ENCODE data around the gene NAIF1.
"Not testable (repeated sequence)": the region's sequence is repeated elsewhere in the genome, so short reads cannot be mapped to it uniquely, and the experiment has no call there.

The NAIF1 gene

DNA sequence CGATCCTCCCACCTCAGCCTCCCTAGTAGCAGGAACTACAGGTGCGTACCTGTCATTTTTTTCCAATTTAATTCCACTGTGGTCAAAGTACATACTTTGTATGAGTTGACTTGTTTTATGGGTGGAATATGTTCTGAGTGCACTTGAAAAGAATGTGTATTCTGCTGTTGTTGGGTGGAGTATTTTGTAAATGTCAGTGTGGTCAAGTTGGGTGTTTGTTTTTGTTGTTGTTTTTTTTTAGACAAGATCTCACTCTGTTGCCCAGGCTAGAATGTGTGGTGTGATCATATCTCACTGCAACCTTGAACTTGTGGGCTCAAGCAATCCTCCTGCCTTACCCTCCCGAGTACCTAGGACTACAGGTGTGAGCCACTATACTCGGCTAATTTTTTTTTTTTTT lies 18.8 kb upstream of the NAIF1 start:
- DNase-seq (ENCODE audit: low read depth in 3 of 3) = no peak

DNA sequence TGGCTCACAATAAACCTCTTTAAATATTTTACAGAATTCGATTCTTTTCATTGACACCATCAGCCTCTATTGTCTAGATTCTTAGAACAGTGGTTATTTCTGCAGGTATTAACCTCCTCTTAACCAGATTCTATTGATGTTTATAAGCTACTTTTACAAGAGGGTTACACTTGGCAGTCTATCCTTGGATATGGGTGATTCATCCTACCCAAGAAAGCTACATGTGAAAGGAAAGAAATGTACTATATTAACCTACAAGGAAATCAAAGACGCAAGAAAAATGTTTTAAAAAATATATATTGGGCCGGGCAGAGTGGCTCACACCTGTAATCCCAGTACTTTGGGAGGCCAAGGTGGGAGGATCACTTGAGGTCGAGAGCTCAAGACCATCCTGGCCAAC lies 17.6 kb upstream of the NAIF1 start:
- DNase-seq (ENCODE audit: low read depth in 3 of 3) = no peak

GRCh38 chr9:128082151-128082550 lies 15.0 kb upstream of the NAIF1 start:
- no peak for DNase-seq (ENCODE audit: low read depth in 3 of 3)

- DNase-seq (ENCODE audit: low read depth in 3 of 3) = no peak
Measured at GRCh38 chr9:128081056-128081455, 13.9 kb upstream of the NAIF1 start.

- DNase-seq (ENCODE audit: low read depth in 3 of 3) = no peak
Measured at GRCh38 chr9:128080206-128080605, 13.1 kb upstream of the NAIF1 start.

DNA sequence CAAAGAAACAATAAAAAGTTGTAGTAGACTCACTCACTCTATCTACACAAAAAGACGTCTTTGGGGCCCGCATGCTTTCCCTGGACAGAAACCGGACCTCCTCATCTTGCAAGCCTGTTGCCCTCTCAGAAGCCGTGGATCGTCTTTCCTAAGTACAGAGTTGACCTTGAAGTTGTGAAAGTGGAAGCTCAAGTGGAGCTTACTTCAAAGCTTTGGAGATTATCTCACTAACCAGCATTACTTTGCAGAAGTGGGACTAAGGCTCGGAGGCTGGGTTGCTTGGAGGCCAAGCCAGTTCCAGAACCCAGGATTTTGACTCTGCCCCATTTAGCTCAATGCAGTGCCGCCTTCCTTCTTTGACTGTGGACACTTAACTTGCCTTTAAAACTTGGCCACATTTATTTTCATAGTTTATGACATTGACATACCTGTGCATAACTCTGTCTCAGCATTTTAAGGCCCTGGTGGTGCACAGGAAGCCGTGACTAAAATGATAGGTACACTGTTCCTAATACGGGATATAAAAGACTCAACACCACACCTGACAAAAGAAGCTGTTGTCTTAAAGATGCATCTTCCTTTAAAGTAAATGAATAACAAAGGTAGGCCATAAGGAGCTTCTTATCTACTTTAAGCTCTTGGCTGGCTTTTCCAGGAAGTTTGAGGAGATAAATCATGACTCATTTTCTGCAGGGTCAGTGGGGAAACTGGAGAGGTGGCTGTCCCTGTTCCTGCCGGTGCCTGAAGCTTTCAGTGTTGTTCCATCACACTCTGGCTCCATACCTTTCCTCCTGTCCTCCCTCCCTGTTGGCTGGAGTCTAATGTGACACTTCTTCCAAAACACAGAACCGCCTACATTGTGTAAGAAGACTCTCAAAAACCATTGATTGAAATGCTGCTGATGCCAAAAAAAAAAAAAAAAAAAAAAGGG lies 11.6 kb upstream of the NAIF1 start:
- no peak for DNase-seq (ENCODE audit: low read depth in 3 of 3)

DNA sequence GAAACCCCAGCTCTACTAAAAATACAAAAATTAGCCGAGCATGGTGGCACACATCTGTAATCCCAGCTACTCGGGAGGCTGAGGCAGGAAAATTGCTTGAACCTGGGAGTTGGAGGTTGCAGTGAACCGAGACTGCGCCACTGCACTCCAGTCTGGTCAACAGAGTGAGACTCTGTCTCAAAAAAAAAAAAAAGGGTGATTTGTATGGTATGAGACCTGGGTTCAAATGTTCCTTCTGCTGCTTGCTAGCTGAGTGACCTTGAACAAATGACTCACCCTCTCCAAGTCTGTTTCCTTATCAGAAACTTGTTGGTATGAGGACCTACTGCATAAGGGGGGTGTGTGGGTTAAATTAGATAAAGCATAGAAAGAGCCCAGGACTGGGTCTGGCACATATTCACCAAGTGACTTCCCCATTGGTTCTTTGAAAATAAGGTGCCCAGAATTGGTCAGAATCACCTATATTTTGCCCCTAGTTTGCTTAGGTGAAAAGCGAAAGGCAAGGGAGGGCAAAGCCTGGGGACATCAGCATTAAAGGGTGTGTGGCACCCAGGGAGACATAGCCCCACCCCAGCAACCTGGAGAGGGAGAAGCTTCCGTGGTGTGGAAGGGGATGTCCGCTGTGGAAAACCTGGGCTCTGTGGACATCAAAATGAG lies 10.9 kb upstream of the NAIF1 start:
- DNase-seq (ENCODE audit: low read depth in 3 of 3) = no peak

DNA sequence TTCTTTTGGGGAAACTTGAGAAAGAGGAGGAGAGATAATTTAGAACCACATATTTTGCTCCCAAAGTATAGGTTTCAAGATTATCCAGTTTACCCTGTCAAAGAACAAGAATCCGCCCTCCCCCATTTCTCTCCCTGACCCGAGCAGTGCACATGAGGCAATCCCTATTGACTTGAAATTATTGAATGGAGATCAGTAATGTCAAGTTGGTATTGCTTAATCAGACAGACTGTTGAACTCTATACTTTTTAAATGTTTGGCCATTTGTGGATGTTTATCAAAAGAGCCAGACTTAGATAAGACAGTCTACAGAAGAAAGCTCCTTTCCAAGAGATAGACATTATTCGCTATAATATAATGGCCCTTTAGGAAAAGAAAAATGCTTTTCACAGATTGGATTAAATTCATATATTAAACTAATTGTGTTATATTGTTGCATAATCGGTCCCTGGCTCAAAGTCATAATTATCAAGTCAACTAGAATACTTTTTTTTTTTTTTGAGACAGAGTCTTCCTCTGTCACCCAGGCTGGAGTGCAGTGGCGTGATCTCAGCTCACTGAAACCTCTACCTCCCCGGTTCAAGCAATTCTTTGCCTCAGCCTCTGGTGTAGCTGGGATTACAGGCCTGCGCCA lies 6.2 kb upstream of the NAIF1 start:
- no peak for DNase-seq (ENCODE audit: low read depth in 3 of 3)

DNA sequence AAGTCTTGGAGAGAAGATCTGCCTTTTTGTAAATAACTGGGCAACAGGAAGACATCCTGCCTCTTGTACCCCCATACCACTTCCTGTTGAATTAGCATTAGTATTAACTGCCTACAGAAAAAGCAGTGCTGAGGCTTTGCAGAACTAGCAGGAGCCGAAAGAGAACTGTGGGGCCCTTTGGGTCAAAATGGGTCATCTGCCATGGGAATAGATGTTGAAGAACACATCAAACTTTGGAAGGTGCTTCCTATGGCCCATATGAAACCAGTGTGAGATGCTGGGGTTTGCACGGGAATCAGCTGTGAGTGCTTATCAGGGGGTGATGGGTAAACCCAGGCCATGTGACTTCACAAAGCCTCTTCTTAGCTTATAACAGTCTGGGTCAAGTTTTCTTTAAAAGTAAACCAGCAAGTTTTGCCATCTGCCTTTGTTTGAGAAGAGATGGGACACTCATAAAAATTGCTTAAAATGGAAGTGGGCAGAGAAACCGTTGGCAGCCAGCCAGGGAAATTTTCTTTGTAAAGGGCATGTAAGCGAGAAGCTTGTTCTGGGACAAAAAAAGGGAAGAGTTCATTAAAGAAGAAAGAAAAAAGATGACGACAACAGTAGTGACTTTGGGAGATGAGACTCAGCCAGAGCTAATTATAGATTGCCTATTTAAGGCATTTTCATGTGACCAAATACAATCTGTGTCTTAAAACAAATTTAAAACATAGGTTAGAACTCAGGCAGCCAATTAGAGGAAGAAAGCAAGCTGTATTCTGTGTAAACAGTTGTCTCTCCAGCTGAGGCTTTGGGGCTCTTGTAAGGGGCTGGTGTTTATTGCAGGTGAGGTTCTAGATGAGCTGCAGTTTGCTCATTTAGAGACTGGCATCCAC lies 5.3 kb upstream of the NAIF1 start:
- DNase-seq (ENCODE audit: low read depth in 3 of 3) = peak in 1 of 3 experiments; percentile 55

DNA sequence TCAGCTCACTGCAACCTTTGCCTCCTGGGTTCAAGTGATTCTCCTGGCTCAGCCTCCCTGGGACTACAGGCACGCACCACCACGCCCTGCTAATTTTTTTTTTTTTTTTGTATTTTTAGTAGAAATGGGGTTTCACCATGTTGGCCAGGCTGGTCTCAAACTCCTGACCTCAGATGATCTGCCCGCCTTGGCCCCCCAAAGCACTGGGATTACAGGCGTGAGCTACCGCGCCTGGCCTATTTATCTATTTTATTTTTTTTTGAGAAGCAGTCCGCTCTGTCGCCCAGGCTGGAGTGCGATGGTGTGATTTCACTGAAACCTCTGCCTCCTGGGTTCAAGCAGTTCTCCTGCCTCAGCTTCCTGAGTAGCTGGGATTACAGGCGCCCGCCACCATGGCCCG lies 4.4 kb upstream of the NAIF1 start:
- DNase-seq (ENCODE audit: low read depth in 3 of 3) = not testable (repeated sequence)

DNA sequence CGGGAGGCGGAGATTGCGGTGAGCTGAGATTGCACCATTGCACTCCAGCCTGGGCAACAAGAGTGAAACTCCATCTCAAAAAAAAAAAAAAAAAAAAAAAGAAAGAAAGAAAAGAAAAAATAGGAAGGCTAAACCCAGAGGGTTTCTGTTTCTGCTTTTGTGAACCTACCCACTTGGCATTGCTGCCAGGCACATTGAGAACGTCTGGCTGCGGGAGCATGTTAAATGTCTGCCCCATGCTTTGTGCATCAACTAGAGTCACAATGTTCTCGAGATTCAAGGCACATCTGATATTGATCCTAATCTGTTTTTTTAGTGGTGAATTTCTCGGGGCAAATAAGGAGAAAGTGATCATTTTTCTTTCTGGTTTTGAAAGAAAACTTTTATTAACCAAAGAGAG lies 3.8 kb upstream of the NAIF1 start:
- DNase-seq (ENCODE audit: low read depth in 3 of 3) = no peak

DNA sequence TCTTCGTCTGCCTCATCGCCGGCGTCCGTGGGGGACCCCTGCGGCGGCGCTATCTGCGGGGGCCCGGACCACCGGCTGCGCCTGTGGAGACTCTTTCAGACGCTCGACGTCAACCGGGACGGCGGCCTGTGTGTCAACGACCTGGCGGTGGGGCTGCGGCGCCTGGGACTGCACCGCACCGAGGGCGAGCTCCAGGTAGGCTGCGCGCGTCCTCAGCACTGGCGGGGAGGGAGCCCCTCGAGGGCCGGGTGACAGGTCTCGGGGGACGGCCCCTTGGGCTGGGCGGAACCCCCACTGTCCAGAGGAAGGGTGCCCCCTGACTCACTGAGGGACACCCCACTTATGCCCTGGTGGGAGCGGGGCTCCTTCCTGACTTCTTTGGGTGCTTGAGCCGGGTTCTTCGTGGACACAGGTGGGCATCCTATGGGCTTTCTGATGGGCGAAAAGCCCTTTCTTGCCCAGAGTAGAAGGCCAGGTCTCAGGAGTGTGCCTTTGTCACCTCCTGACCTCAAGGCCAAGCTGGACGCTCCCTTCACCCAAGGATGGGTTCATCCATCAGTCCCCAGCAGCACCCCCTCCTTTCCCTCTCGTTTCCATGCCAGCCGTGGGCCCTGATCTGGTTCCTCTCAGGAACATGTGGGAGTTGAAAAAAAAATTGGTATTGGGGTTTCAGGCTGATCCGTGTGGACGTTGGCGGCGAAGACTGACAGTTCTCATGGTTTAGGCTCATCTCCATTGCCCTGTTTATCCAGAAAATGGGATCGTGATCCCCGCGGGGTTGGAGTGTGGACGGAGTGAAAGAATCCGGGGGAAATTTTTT lies 1.5 kb upstream of the NAIF1 start:
- DNase-seq (ENCODE audit: low read depth in 3 of 3) = no peak

DNA sequence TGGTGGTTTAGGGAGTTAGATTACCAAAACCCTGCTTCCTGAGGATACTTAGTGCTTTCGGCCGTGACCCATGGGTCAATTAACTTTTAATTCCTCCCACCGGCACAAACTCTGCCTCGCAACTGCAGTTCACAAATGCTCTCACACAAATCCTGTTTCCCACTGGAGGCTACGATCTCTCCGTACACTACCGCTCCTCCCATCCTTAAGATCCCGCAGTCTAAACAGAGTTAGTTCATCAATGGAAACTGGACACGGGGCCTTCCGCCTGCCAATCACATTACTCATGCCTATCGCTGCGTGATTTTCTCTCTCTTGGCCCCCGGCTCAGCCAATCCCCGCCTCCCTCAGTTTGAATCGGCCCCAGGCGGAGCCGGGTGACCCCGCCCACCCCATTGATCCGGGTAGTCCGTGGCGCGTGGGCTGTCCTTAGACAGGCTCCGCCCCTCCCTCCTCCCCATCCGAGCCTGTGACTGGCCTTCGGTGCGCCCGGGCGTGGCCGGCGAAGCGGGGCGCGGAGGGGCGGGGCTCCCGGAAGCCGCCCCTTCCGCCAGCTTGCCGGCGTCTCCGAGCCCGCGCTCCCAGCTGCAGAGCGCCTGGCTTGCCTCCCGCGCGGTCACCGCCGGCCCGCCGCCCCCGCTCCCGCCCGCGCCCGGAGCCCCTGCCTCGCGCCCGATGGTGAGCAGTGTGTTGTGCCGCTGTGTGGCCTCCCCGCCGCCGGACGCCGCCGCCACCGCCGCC lies 695 bp upstream of the NAIF1 start, which contains the start of gene SLC25A25:
SLC25A25 (plus strand) TSS at position 588 of the 741 bp plus-strand sequence; CDS start at position 676, 88 bp downstream.
- DNase-seq (ENCODE audit: low read depth in 3 of 3) = peak; percentile 100

- DNase-seq (ENCODE audit: low read depth in 3 of 3) = no peak
Measured at GRCh38 chr9:128065907-128066712, 1.0 kb downstream of the NAIF1 start.

GRCh38 chr9:128062846-128063831 lies 4.0 kb downstream of the NAIF1 start:
- no peak for DNase-seq (ENCODE audit: low read depth in 3 of 3)

DNA sequence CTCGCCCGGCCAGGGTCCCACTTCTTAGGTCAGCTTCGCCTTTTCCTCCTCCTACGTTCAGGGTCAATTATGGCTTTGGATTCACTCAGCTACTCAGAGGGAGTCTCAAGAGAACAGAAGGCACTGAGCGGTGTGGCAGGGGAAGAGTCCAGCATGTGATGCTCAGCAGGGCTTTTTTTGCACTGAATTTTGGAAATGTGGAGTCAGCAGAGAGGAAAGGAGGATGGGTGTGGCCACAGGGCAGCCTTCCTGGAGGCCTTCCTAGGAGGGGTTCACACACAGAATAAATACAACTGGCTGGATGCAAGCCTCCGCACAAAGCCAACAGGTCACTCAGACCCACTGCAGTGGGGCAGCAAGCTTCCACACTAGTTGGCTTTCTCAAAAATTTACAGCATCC lies 4.8 kb downstream of the NAIF1 start:
- DNase-seq (ENCODE audit: low read depth in 3 of 3) = no peak

GRCh38 chr9:128061275-128061960 lies 5.7 kb downstream of the NAIF1 start:
- no peak for DNase-seq (ENCODE audit: low read depth in 3 of 3)

Data from stimulated activated CD4-positive, alpha-beta T cell treated with anti-CD3 and anti-CD28 coated beads, TNF-alpha, amount 100 ng/mL, for 4 hours (primary cell).